HepG2 (cell line): ENCODE measurements around the gene CTNNA3. TPM values are rescaled to one million over a fixed set of nuclear protein-coding genes. Genes with fewer than 3 reads are reported as not detected.

Experiments
- ATAC-seq: fragments of 200-7000 bp; cut with Tn5 transposase; 3 replicates; pipeline ENCODE4 v1.9.1; 2020; ENCODE audit warnings: mild to moderate bottlenecking, moderate library complexity
- BruUV-seq: library from RNA; stranded (reverse); fragments of 400-500 nt; replicated peaks from 2 replicates; lab custom pipeline; 2021; lab: Mats Ljungman, UMichigan
- CTCF ChIA-PET: fragments of 300-600 bp; formaldehyde crosslinking; extraction: SDS; loops from one replicate; lab custom pipeline; 2021; ENCODE audit warnings: low total read pairs, inconsistent platforms, low intra/inter-chr PET ratio; lab: Yijun Ruan, JAX
- POLR2A ChIA-PET: fragments of 350-600 bp; sonication (Branson Sonifier 250); formaldehyde crosslinking; loops from one replicate; lab custom pipeline; 2020; ENCODE audit warnings: antibody characterized with exemption, inconsistent platforms; lab: Yijun Ruan, JAX
- DNase-seq: peaks from one replicate; pipeline ENCODE4 v3.0.0-alpha.2; 2015; ENCODE audit warnings: low spot score
- FAIRE-seq: peaks from 3 replicates; lab custom pipeline; 2011; peaks lifted over from hg19 to GRCh38; lab: Jason Lieb, UNC
- H2AFZ ChIP-seq: one replicate; pipeline ENCODE4 v1.6.1; 2011; ENCODE audit warnings: low read length, inconsistent platforms
- H3K27ac ChIP-seq: fragments of 300-600 bp; 3 replicates; pipeline ENCODE4 v1.8.0; 2011; ENCODE audit warnings: mixed run types, mild to moderate bottlenecking, mixed read lengths, low read length, inconsistent platforms; ENCODE audit not compliant: insufficient read depth; ENCODE audit errors: extremely low read length
- H3K27me3 ChIP-seq, 2 experiments: fragments of 200-600 bp in 1 of 2; 2 replicates in 1 of 2; 3 replicates in 1 of 2; pipeline versions ENCODE4 v1.6.0 to v1.8.0; 2011; ENCODE audit warnings: low read length in 2 of 2, mild to moderate bottlenecking in 2 of 2, moderate library complexity in 2 of 2, inconsistent platforms in 1 of 2; ENCODE audit not compliant: insufficient read depth in 2 of 2, control insufficient read depth in 1 of 2
- H3K36me3 ChIP-seq, 2 experiments: fragments of 200-600 bp in 1 of 2; replicated peaks in 1 of 2; 2 replicates in 1 of 2; 3 replicates in 1 of 2; pipeline versions ENCODE4 v1.5.1 to v1.8.0; 2011; ENCODE audit warnings: low read length in 2 of 2, inconsistent platforms in 1 of 2; ENCODE audit not compliant: insufficient read depth in 2 of 2, control insufficient read depth in 1 of 2
- H3K4me1 ChIP-seq: 2 replicates; pipeline ENCODE4 v1.5.1; 2012; ENCODE audit warnings: low read length, inconsistent platforms; ENCODE audit not compliant: insufficient read depth
- H3K4me2 ChIP-seq: 2 replicates; pipeline ENCODE4 v1.6.0; 2011; ENCODE audit warnings: low read depth, low read length, inconsistent platforms
- H3K4me3 ChIP-seq, 3 experiments: fragments of 200-600 bp in 1 of 3; sonication (generic), shearing (Covaris generic) in 1 of 3; replicated peaks in 1 of 3; 2 replicates each; pipeline ENCODE4 v1.5.1; 2011 to 2016; ENCODE audit warnings: low read length in 3 of 3, inconsistent platforms in 2 of 3, low read depth in 2 of 3, mild to moderate bottlenecking in 2 of 3, control low read depth in 1 of 3, mixed read lengths in 1 of 3; ENCODE audit not compliant: insufficient read depth in 1 of 3
- H3K79me2 ChIP-seq: one replicate; pipeline ENCODE4 v1.6.1; 2011; ENCODE audit warnings: low read length, inconsistent platforms; ENCODE audit not compliant: insufficient read depth
- H3K9ac ChIP-seq: 2 replicates; pipeline ENCODE4 v1.6.0; 2011; ENCODE audit warnings: mild to moderate bottlenecking, low read depth, low read length, inconsistent platforms; ENCODE audit not compliant: insufficient read depth
- H3K9me3 ChIP-seq: 2 replicates; pipeline ENCODE4 v1.5.1; 2012; ENCODE audit warnings: mild to moderate bottlenecking, low read length
- H4K20me1 ChIP-seq: 2 replicates; pipeline ENCODE4 v1.6.0; 2011; ENCODE audit warnings: inconsistent platforms, mild to moderate bottlenecking, low read length, moderate library complexity; ENCODE audit not compliant: insufficient read depth
- CBFB ChIP-seq: sonication (generic); formaldehyde crosslinking; IDR thresholded peaks from 2 replicates; pipeline ENCODE4 v1.4.0; 2020; ENCODE audit warnings: missing genetic modification reagents
- NFRKB ChIP-seq: fragments of 450-650 bp; IDR thresholded peaks from 2 replicates; pipeline ENCODE4 v1.6.1; 2017
- SNAPC4 ChIP-seq: sonication (generic); formaldehyde crosslinking; IDR thresholded peaks from 2 replicates; pipeline ENCODE4 v1.4.0; 2020; ENCODE audit warnings: mild to moderate bottlenecking, missing genetic modification reagents
- SPEN ChIP-seq: sonication (generic); formaldehyde crosslinking; IDR thresholded peaks from 2 replicates; pipeline ENCODE4 v1.5.1; 2020; ENCODE audit warnings: low read depth, mild to moderate bottlenecking, missing genetic modification reagents
- TBX2 ChIP-seq: sonication (generic); formaldehyde crosslinking; IDR thresholded peaks from 2 replicates; pipeline ENCODE4 v1.5.0; 2020; ENCODE audit warnings: missing genetic modification reagents, mild to moderate bottlenecking, borderline replicate concordance
- THRA ChIP-seq: sonication (generic); formaldehyde crosslinking; IDR thresholded peaks from 2 replicates; pipeline ENCODE4 v1.4.0; 2020; ENCODE audit warnings: missing genetic modification reagents, borderline replicate concordance
- TP53 ChIP-seq: sonication (generic); formaldehyde crosslinking; conservative IDR thresholded peaks from 2 replicates; pipeline ENCODE4 v1.4.0; 2020; ENCODE audit warnings: missing genetic modification reagents
- ZNF670 ChIP-seq: sonication (generic); formaldehyde crosslinking; IDR thresholded peaks from 2 replicates; pipeline ENCODE4 v1.8.0; 2022; ENCODE audit warnings: mild to moderate bottlenecking, missing genetic modification reagents, borderline replicate concordance
- WGBS: methylation state at CpG from one replicate; pipeline ENCODE4 v1.1.6; 2017; ENCODE audit warnings: low lambda C conversion rate; 5-methylcytosine and 5-hydroxymethylcytosine counted together
- in situ Hi-C: cut with HindIII; loops from 2 replicates; pipeline ENCODE4 v1.10.0; 2017; ENCODE audit warnings: low pct_unique_long_range_greater_than_20kb; ENCODE audit not compliant: extremely low pct_ligation_motif_present
- intact Hi-C: fragments of 100-400 bp; cut with micrococcal nuclease; formaldehyde crosslinking; loops from one replicate; pipeline ENCODE4 v1.10.0; 2022; ENCODE audit not compliant: unreplicated experiment
- polyA plus RNA-seq, 8 experiments: library from polyadenylated mRNA; depleted of rRNA in 3 of 8; stranded (reverse) in 7 of 8; unstranded in 1 of 8; fragments of >200 nt; fragmentation: Illumina TruSeq in 4 of 8; extraction: Trizol in 4 of 8; gene quantifications; 2 replicates each; pipeline versions ENCODE4 v1.2.1 to v1.2.3, GENCODE V29; 2011 to 2016; ENCODE audit warnings: low read depth in 4 of 8, missing spikeins in 1 of 8, mixed read lengths in 1 of 8; ENCODE audit not compliant: insufficient read depth in 1 of 8
- total RNA-seq, 5 experiments: library from RNA; depleted of rRNA; stranded (reverse); fragments of >200 nt; fragmentation: Illumina TruSeq; extraction: Trizol; gene quantifications; 2 replicates each; pipeline ENCODE4 v1.2.3, GENCODE V29; 2016; ENCODE audit warnings: low read depth in 1 of 5
- TF ChIP-seq, protein P1 (sequence below): sonication (generic); formaldehyde crosslinking; IDR thresholded peaks from 2 replicates; pipeline ENCODE4 v1.9.0; 2021; ENCODE audit warnings: mild to moderate bottlenecking, missing genetic modification reagents

CTNNA3 gene
- total and polyA plus RNA-seq, 2 of the 13 experiments (the other 11 are each of a cell fraction or from before 2014, with no cell fraction given), result not detected

- TF ChIP-seq, protein P1, sequence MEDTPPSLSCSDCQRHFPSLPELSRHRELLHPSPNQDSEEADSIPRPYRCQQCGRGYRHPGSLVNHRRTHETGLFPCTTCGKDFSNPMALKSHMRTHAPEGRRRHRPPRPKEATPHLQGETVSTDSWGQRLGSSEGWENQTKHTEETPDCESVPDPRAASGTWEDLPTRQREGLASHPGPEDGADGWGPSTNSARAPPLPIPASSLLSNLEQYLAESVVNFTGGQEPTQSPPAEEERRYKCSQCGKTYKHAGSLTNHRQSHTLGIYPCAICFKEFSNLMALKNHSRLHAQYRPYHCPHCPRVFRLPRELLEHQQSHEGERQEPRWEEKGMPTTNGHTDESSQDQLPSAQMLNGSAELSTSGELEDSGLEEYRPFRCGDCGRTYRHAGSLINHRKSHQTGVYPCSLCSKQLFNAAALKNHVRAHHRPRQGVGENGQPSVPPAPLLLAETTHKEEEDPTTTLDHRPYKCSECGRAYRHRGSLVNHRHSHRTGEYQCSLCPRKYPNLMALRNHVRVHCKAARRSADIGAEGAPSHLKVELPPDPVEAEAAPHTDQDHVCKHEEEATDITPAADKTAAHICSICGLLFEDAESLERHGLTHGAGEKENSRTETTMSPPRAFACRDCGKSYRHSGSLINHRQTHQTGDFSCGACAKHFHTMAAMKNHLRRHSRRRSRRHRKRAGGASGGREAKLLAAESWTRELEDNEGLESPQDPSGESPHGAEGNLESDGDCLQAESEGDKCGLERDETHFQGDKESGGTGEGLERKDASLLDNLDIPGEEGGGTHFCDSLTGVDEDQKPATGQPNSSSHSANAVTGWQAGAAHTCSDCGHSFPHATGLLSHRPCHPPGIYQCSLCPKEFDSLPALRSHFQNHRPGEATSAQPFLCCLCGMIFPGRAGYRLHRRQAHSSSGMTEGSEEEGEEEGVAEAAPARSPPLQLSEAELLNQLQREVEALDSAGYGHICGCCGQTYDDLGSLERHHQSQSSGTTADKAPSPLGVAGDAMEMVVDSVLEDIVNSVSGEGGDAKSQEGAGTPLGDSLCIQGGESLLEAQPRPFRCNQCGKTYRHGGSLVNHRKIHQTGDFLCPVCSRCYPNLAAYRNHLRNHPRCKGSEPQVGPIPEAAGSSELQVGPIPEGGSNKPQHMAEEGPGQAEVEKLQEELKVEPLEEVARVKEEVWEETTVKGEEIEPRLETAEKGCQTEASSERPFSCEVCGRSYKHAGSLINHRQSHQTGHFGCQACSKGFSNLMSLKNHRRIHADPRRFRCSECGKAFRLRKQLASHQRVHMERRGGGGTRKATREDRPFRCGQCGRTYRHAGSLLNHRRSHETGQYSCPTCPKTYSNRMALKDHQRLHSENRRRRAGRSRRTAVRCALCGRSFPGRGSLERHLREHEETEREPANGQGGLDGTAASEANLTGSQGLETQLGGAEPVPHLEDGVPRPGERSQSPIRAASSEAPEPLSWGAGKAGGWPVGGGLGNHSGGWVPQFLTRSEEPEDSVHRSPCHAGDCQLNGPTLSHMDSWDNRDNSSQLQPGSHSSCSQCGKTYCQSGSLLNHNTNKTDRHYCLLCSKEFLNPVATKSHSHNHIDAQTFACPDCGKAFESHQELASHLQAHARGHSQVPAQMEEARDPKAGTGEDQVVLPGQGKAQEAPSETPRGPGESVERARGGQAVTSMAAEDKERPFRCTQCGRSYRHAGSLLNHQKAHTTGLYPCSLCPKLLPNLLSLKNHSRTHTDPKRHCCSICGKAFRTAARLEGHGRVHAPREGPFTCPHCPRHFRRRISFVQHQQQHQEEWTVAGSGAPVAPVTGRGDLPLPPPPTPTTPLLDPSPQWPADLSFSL, result no peak
- TF ChIP-seq TP53 (CRISPR knock-in tag), result no peak
- TF ChIP-seq THRA (CRISPR knock-in tag), result no peak
- no peak for TF ChIP-seq ZNF670 (CRISPR knock-in tag)
Observed at GRCh38 chr10:66238343-66238742, 1457.7 kb downstream of the CTNNA3 start (continued).

- no TSS peak for BruUV-seq
- FAIRE-seq (no peak), DNase-seq (no peak), ATAC-seq (no peak)
- H3K4me2 ChIP-seq, result no peak overlapping the region
- H3K79me2 ChIP-seq, result no peaks in the 10 kb centered on the region
- H2AFZ ChIP-seq, result no peak overlapping the region
- CTCF ChIA-PET, result no interaction called here
- H3K9me3 ChIP-seq, result peaks cover 16% of the 10 kb centered on the region
- no peak overlapping the region for H3K4me3 ChIP-seq
- WGBS, result 47% methylated on average over 4 of the region's 4 CpGs
- no peak overlapping the region for H3K27ac ChIP-seq
- intact Hi-C loops (no loop called here), in situ Hi-C loops (no loop called here)
- POLR2A ChIA-PET, result no interaction called here
- no peaks in the 10 kb centered on the region for H3K27me3 ChIP-seq
- no peaks in the 10 kb centered on the region for H4K20me1 ChIP-seq
- no peaks in the 10 kb centered on the region for H3K4me1 ChIP-seq
- H3K36me3 ChIP-seq, result no peaks in the 10 kb centered on the region
- no peak overlapping the region for H3K9ac ChIP-seq
- TF ChIP-seq NFRKB (no peak), TBX2 (CRISPR knock-in tag) (no peak), SPEN (no peak), SNAPC4 (no peak), CBFB (CRISPR knock-in tag) (no peak)
Observed at GRCh38 chr10:66234872-66235271, 1461.1 kb downstream of the CTNNA3 start.
